OCI-LY7 (cell line): ENCODE measurements around the gene ITGB2.

Experiments
- EZH2phosphoT487 ChIP-seq: fragments of 200-600 bp; sonication (generic); IDR thresholded peaks from 2 replicates; pipeline ENCODE4 v1.6.1; 2018; ENCODE audit warnings: low read depth, borderline replicate concordance, mild to moderate bottlenecking, mixed run types, antibody characterized with exemption, low read length, moderate library complexity, mixed read lengths
- TF ChIP-seq, protein P1 (sequence below): fragments of 200-600 bp; sonication (generic); conservative IDR thresholded peaks from 2 replicates; pipeline ENCODE4 v1.5.1; 2014; ENCODE audit warnings: mild to moderate bottlenecking, antibody characterized with exemption, low read length, moderate library complexity, mixed read lengths

DNA sequence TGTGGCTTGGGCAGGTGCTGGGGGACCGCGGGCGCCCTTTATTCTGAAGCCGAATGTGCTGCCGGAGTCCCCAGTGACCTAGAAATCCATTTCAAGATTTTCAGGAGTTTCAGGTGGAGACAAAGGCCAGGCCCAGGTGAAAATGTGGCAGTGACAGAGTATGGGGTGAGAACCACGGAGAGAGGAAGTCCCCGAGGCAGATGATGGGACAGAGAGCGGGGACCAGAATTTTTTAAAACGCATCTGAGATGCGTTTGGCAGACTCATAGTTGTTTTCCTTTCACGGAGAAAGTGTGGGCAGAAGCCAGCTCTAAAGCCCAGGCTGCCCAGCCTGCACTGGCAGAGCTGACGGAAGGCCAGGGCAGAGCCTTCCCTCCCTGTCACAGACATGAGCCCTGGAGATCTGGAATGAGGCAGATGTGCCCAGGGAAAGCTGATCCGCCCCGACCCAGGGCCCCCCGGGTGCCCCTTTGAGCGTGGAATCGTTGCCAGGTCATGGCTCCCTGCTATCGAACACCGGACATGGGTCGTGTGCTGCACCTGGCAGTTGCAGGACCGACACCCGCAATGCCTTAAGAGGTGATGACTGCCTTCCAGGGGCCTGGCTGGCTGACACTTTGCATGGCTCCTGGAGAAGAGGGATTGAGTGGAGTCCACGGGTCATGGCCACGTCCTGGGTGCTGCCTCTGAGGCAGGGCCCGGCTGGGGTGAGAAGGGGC lies 12.7 kb upstream of the ITGB2 start:
- TF ChIP-seq, protein P1, sequence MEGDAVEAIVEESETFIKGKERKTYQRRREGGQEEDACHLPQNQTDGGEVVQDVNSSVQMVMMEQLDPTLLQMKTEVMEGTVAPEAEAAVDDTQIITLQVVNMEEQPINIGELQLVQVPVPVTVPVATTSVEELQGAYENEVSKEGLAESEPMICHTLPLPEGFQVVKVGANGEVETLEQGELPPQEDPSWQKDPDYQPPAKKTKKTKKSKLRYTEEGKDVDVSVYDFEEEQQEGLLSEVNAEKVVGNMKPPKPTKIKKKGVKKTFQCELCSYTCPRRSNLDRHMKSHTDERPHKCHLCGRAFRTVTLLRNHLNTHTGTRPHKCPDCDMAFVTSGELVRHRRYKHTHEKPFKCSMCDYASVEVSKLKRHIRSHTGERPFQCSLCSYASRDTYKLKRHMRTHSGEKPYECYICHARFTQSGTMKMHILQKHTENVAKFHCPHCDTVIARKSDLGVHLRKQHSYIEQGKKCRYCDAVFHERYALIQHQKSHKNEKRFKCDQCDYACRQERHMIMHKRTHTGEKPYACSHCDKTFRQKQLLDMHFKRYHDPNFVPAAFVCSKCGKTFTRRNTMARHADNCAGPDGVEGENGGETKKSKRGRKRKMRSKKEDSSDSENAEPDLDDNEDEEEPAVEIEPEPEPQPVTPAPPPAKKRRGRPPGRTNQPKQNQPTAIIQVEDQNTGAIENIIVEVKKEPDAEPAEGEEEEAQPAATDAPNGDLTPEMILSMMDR = no peak
- TF ChIP-seq EZH2phosphoT487 = no peak
